ENCODE results near the gene PRR35. TPM values are rescaled to one million over a fixed set of nuclear protein-coding genes. Genes with fewer than 3 reads are reported as not detected.

The PRR35 gene
- total and polyA plus RNA-seq, 9 donors = 0.07 to 0.30 (median 0.13) TPM; not detected in 1

DNA sequence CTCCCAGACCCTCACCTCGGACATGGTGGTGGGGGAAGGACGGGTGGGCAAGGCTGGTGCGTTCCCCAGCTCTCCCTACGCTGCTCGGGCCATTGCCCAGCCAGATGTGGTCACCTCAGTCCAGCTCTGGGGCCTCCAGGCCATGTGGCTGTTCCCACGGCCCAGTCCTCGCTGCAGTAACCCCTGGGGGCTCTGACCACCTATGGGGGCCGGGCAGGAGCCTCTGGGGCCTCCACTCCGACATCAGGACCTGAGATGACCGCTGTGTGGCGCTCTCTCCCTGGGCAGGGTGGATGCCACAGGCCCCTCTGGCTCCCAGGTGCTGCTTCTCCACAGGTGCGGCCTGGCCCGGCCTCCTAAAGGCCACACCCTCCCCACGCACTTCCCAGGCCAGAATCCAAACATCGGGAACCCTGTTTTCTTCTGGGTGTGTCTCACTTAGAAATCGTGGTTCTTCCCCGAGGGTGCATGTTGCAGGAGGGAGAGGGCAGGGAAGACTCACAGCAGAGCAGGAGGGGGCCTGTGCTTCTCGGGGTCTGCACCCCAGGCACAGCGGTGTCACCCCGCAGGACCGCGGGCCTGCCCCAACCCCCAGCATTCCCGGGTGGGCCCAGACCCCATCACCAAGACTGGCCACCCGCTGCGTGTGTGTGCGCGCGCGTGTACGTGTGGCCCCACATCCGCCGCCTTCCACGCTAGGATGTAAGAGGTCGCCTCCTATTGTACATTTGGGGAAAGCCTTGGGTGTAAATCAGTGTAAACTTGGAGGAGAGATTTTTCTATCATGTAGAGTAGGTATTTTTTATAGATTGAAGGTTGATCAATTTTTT lies 38.6 kb upstream of the PRR35 start:
- WGBS (ENCODE audit: insufficient coverage) = 63% methylated on average over 14 of the region's 34 CpGs

DNA sequence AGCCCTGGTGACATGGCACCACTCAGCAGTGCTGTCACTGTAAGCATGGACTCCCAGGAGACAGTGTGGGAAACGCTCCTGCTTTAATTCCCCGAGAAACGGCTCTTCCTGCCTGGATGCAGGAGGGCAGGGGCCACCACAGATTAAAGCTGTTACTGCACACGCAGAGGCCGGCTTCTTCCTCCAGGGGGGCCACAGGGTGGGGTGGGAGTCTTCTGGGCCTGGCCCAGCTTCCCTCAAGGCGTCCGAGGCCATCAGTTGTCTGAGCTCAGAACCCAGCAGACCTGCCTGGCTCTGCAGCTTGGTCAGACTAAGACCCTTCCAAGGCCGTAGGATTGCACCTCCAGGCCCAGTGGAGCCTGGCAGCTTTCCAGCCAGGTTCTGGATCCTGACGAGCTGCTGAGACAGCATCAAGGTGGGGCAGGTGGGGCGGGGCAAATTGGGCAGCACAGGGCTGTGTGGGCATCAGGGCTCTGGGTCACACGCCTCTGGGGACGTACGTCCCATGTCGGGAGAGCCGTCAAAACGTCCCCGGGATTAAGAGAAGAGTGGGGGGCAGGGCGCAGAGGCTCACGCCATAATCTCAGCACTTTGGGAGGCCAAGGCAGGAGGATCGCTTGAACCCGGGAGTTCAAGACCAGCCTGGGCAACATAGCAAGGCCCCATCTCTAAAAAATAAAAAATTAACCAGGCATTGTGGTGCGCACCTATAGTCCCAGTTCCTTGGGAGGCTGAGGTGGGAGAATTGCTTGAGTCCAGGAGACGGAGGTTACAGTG lies 37.7 kb upstream of the PRR35 start:
- Histone ChIP-seq H3K27ac (ENCODE audit: low read length) (no peak overlapping the region), H3K4me1 (ENCODE audit: control insufficient read depth, insufficient read depth, low read length) (peaks cover 16% of the 10 kb centered on the region), H3K36me3 (ENCODE audit: control insufficient read depth, insufficient read depth, low read length) (peaks cover 40% of the 10 kb centered on the region), H3K9me3 (replicated peaks; ENCODE audit: control insufficient read depth, low read depth, low read length) (no peaks in the 10 kb centered on the region), H3K4me3 (ENCODE audit: low read length) (no peak overlapping the region), H3K27me3 (ENCODE audit: control insufficient read depth, insufficient read depth, low read length) (no peaks in the 10 kb centered on the region)
- no peak for DNase-seq
- WGBS (ENCODE audit: insufficient coverage) = 62% methylated on average over 16 of the region's 23 CpGs

More for the DNA sequence above, 38.6 kb upstream of the PRR35 start:
- Histone ChIP-seq H3K9me3 (replicated peaks; ENCODE audit: control insufficient read depth, low read depth, low read length) (no peaks in the 10 kb centered on the region), H3K36me3 (ENCODE audit: control insufficient read depth, insufficient read depth, low read length) (peaks cover 40% of the 10 kb centered on the region), H3K27me3 (ENCODE audit: control insufficient read depth, insufficient read depth, low read length) (no peaks in the 10 kb centered on the region), H3K27ac (ENCODE audit: low read length) (no peak overlapping the region), H3K4me3 (ENCODE audit: low read length) (no peak overlapping the region), H3K4me1 (ENCODE audit: control insufficient read depth, insufficient read depth, low read length) (peaks cover 14% of the 10 kb centered on the region)
- no peak for DNase-seq

DNA sequence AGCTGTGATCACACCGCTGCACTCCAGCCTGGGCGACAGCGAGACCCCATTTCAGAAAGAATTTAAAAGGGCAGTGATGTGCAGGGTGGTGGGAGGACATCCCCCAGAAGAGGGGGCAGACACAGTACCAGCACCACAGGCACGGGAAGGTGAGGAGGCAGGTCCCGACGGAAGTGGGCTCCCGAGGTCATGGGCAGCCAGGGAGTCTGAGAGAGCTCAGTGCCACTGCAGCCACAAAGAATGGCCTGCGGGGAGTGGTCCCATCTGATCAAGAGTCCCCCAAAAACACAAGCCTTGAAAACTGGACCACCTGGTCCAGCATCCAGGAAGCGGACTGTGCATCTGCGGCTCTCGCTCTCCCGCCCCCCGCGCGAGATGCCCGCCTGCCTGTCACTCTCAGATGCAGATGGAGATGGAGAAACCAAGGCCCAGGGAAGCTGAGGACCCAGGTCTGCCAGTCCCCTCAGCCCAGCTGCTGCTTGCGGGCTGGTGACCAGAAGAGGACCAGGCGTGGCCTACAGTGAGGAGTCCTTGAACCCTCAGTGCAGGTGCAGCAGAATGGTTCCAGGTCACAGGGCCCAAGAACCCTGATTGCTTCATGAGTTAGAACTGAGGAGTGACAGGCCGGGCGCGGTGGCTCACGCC lies 37.0 kb upstream of the PRR35 start:
- no peak overlapping the region for H3K27ac ChIP-seq (ENCODE audit: low read length)
- H3K36me3 ChIP-seq (ENCODE audit: control insufficient read depth, insufficient read depth, low read length) = peaks cover 40% of the 10 kb centered on the region
- peaks cover 17% of the 10 kb centered on the region for H3K4me1 ChIP-seq (ENCODE audit: control insufficient read depth, insufficient read depth, low read length)
- H3K4me3 ChIP-seq (ENCODE audit: low read length) = no peak overlapping the region
- no peak for DNase-seq
- no peaks in the 10 kb centered on the region for H3K27me3 ChIP-seq (ENCODE audit: control insufficient read depth, insufficient read depth, low read length)
- 91% methylated on average over 20 of the region's 22 CpGs for WGBS (ENCODE audit: insufficient coverage)
- H3K9me3 ChIP-seq (replicated peaks; ENCODE audit: control insufficient read depth, low read depth, low read length) = no peaks in the 10 kb centered on the region

DNA sequence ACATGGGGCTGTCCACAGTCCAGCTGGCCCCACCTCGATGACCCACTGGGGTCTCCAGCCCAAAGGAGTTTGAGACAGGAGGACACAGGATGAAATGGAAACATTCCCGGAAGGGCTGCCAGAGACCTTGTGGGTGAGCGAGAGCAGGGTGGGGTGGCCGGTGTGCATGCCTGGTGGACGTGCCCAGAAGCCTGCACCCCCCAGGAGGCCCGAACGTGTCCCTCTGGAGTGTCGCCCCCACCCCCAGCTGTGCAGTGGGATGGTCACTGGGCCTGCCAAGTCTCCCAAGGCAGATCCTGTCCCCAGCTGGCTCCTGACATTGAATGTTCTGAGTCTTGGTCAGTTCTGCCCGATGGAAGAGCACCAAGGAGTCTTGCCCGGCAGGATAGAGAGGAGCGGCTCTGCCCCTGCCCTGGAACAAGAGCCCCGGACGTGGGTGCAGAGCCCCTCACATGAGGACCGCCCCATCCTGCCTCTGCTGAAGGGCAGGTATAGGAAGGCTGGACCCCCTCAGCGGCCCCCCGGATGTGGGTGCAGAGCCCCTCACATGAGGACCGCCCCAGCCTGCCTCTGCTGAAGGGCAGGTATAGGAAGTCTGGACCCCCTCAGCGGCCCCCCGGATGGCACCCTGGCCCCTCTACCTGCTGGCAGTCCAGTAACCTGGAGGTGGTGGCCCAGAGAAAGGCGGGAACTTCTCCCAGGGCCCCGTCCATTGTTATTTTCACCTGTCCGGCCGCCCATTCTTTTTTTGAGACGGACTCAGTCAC lies 35.7 kb upstream of the PRR35 start:
- Histone ChIP-seq H3K27me3 (ENCODE audit: control insufficient read depth, insufficient read depth, low read length) (no peaks in the 10 kb centered on the region), H3K9me3 (replicated peaks; ENCODE audit: control insufficient read depth, low read depth, low read length) (no peaks in the 10 kb centered on the region), H3K36me3 (ENCODE audit: control insufficient read depth, insufficient read depth, low read length) (peaks cover 32% of the 10 kb centered on the region), H3K4me3 (ENCODE audit: low read length) (no peak overlapping the region), H3K4me1 (ENCODE audit: control insufficient read depth, insufficient read depth, low read length) (peaks cover 29% of the 10 kb centered on the region), H3K27ac (ENCODE audit: low read length) (no peak overlapping the region)
- WGBS (ENCODE audit: insufficient coverage) = 77% methylated on average over 21 of the region's 24 CpGs
- DNase-seq = no peak

DNA sequence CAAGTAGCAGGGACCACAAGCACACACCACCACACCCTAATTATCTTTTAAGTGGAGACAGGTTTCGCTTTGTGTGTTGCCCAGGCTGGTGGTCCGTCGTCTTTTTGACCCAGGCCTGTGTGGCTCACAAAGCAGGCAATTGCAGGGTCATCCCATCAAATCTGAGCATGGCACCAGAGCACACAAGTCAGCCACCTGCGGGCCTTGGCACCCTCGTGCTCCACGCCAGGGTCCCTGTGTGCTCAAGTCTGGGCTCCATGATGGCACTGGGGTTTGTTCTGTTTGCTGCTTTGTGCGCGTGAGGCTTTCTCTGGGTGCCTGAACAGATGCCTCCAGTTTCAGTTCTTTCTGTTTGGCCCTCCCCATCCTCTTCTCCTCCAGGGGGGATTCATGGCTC lies 35.1 kb upstream of the PRR35 start:
- peaks cover 36% of the 10 kb centered on the region for H3K4me1 ChIP-seq (ENCODE audit: control insufficient read depth, insufficient read depth, low read length)
- H3K36me3 ChIP-seq (ENCODE audit: control insufficient read depth, insufficient read depth, low read length) = peaks cover 32% of the 10 kb centered on the region
- H3K27me3 ChIP-seq (ENCODE audit: control insufficient read depth, insufficient read depth, low read length) = no peaks in the 10 kb centered on the region
- no peak overlapping the region for H3K27ac ChIP-seq (ENCODE audit: low read length)
- no peak overlapping the region for H3K4me3 ChIP-seq (ENCODE audit: low read length)
- no peaks in the 10 kb centered on the region for H3K9me3 ChIP-seq (replicated peaks; ENCODE audit: control insufficient read depth, low read depth, low read length)
- DNase-seq = no peak
- 97% methylated on average over 3 of the region's 8 CpGs for WGBS (ENCODE audit: insufficient coverage)

DNA sequence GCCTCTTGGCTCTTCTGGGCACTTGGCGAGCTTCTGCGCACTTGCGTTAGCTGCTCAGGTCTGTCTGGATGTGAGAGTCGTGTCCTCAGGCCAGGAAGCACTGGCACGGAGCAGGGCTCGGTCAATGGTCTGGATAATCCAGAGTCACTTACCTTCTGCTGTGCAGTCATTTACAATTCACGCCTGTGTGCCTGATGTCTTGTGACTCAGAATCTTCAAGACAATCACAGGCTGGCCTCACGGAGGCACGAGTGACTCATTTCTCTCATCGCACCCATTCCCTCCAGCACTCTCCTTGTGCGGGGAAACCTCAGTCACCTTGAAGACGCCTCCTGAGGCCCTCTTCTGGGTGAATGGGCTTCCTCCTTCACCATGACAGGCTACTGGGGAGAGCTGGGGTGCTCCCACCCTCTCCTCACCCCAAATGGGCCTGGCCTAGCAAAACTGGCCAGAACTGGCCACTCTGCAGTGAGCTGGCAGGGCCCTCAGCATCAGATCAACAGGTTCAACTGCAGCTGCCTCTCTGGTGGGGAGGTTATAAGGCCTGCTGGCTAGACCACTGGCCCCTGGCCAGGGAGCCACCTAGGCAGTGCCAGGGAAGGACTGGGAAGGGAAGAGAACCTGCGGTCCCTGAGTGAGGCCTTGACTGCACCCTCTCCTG lies 34.5 kb upstream of the PRR35 start:
- WGBS (ENCODE audit: insufficient coverage) = 75% methylated on average over 12 of the region's 13 CpGs
- Histone ChIP-seq H3K9me3 (replicated peaks; ENCODE audit: control insufficient read depth, low read depth, low read length) (no peaks in the 10 kb centered on the region), H3K27me3 (ENCODE audit: control insufficient read depth, insufficient read depth, low read length) (no peaks in the 10 kb centered on the region), H3K27ac (ENCODE audit: low read length) (peak overlapping the region; percentile 95), H3K36me3 (ENCODE audit: control insufficient read depth, insufficient read depth, low read length) (peaks cover 28% of the 10 kb centered on the region), H3K4me1 (ENCODE audit: control insufficient read depth, insufficient read depth, low read length) (peaks cover 37% of the 10 kb centered on the region), H3K4me3 (ENCODE audit: low read length) (no peak overlapping the region)
- peak; percentile 51 for DNase-seq

DNA sequence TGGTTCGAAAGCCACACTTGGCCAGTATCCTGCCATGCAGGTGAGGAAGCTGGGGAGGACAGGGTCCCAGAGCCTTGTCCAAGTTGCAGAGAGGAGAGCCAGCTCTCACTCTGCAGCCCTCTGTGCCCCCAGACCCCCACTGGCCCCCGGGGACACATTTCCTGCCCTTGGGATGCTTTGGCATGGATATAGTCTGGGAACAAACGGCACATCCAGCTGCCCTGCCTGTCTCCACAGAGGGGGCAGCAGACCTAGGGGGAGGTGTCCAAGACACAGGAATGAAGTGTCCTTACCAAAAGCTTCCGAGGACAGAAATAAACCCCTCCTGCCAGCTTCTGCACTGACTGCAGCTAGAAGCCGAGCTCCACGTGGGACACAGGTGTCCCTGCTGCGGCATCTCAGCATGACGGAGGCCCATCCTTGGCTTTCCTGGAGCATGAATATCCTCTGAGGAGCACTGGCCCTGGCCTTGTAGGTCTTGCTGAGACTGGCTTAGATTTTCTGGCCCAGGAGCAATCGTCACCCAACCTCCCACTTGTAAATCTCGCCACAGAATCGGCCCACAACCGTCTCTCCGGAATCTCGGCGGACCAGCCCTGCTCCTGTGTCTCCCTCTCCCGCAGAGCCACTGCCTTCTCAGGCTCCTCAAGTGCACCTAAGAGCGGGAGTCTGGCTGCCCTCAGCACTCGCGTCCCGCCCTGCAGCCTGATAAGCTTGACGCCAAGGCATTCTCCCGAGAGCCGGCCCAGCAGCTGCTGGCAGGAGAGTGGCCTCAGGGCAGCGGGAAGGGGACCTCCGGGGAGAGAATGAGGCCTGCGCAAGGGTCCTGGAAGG lies 33.8 kb upstream of the PRR35 start:
- H3K36me3 ChIP-seq (ENCODE audit: control insufficient read depth, insufficient read depth, low read length) = peaks cover 22% of the 10 kb centered on the region
- no peaks in the 10 kb centered on the region for H3K9me3 ChIP-seq (replicated peaks; ENCODE audit: control insufficient read depth, low read depth, low read length)
- peak overlapping the region; percentile 95 for H3K27ac ChIP-seq (ENCODE audit: low read length)
- no peaks in the 10 kb centered on the region for H3K27me3 ChIP-seq (ENCODE audit: control insufficient read depth, insufficient read depth, low read length)
- H3K4me1 ChIP-seq (ENCODE audit: control insufficient read depth, insufficient read depth, low read length) = peaks cover 37% of the 10 kb centered on the region
- DNase-seq = peak; percentile 69
- 6% methylated on average over 25 of the region's 26 CpGs for WGBS (ENCODE audit: insufficient coverage)
- H3K4me3 ChIP-seq (ENCODE audit: low read length) = peak overlapping the region; percentile 90

DNA sequence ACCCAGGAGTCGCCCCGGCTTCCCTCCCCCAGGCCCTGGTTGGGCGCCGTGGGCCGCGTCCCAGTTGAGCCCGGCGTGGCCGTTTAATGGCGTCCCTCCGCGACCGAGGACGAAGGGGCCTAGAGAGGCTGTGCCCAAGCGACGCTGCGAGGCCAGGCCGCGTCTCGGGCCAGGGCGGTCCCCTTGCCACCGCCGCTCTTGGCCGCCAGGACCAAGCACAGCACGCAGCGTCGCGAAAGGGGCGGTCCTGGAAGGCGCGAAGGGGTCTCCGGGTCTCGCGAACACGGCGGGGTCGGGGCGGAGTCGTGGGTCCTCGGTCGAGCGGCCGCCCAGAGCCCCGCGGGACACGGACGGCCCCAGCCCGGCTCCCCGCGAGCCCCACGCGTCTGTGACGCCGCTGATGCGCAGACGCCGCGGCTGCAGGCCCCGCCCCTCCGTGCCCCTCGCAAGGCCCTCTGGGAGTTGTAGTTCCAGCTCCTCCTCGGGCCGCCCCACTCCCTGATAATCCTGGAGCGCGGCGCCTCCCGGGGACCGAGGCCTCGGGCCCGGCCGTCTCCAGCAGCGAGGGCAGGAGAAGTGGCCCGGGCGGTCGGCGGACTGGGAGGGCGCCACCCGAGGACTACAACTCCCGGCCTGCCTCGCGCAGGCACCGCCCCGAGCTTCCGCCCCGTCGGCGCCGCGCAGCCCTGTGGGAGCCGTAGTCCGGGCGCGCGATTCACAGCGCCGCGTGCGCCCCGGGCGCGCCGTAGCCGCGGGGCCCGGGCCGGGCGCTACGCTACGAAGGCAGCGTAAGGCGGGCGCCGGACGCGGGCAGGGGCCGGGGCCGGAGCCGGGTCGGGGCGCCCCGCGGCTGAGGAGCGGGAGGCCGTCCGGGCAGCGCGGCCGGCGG lies 32.9 kb upstream of the PRR35 start, which contains the start of gene CAPN15:
CAPN15 (plus strand) TSS at position 698 of the 889 bp plus-strand sequence. CDS start 19,127 bp downstream, outside the sequence.
- H3K9me3 ChIP-seq (replicated peaks; ENCODE audit: control insufficient read depth, low read depth, low read length) = no peaks in the 10 kb centered on the region
- H3K4me3 ChIP-seq (ENCODE audit: low read length) = peak within 1 kb of the TSS; percentile 90
- H3K27me3 ChIP-seq (ENCODE audit: control insufficient read depth, insufficient read depth, low read length) = no peaks in the 10 kb centered on the region
- under 1% methylated on average over 129 of the region's 129 CpGs for WGBS (ENCODE audit: insufficient coverage)
- peaks cover 19% of the 10 kb centered on the region for H3K36me3 ChIP-seq (ENCODE audit: control insufficient read depth, insufficient read depth, low read length)
- DNase-seq = peak; percentile 95
- H3K27ac ChIP-seq (ENCODE audit: low read length) = peak within 1 kb of the TSS; percentile 95
- peaks cover 37% of the 10 kb centered on the region for H3K4me1 ChIP-seq (ENCODE audit: control insufficient read depth, insufficient read depth, low read length)

All from muscle of leg (tissue), 11 donors.